Kidney (tissue), 14 donors: ENCODE data around the gene YBX2. TPM values are rescaled to one million over a fixed set of nuclear protein-coding genes. Genes with fewer than 3 reads are reported as not detected.
A peak's percentile ranks its signal among the peaks of the same experiment; 100 is the strongest.

Experiments used
- DNase-seq, 5 donors: peaks; one replicate each; pipeline ENCODE4 v3.0.0-alpha.2; 2013 to 2020
- FAIRE-seq: peaks from 2 replicates; lab custom pipeline; 2012; peaks lifted over from hg19 to GRCh38; lab: Jason Lieb, UNC
- H3K27ac ChIP-seq, 2 donors: one replicate each; pipeline ENCODE4 v1.7.0; 2013; ENCODE audit warnings: low read depth in 2 of 2, low read length in 2 of 2, inconsistent platforms in 1 of 2
- H3K27me3 ChIP-seq: one replicate; pipeline ENCODE4 v1.7.1; 2013; ENCODE audit warnings: low read length, inconsistent platforms; ENCODE audit not compliant: control insufficient read depth, insufficient read depth
- H3K36me3 ChIP-seq, 3 donors: one replicate each; pipeline versions ENCODE4 v1.7.0 to v1.7.1; 2013; ENCODE audit warnings: low read length in 3 of 3, control low read depth in 1 of 3, inconsistent platforms in 1 of 3; ENCODE audit not compliant: insufficient read depth in 3 of 3, control insufficient read depth in 2 of 3
- H3K4me1 ChIP-seq, 3 donors: one replicate each; pipeline versions ENCODE4 v1.7.0 to v1.7.1; 2013; ENCODE audit warnings: low read length in 3 of 3, inconsistent platforms in 1 of 3, low read depth in 1 of 3; ENCODE audit not compliant: control insufficient read depth in 2 of 3, insufficient read depth in 2 of 3
- H3K4me3 ChIP-seq, 3 donors: one replicate each; pipeline versions ENCODE4 v1.7.0 to v1.8.1; 2013; ENCODE audit warnings: low read length in 3 of 3, control low read depth in 1 of 3, inconsistent platforms in 1 of 3
- H3K9ac ChIP-seq, 3 donors: one replicate each; pipeline versions ENCODE4 v1.7.0 to v1.7.1; 2013; ENCODE audit warnings: low read length in 3 of 3, control low read depth in 1 of 3, inconsistent platforms in 1 of 3
- H3K9me3 ChIP-seq, 3 donors: one replicate each; pipeline versions ENCODE4 v1.7.0 to v1.7.1; 2013; ENCODE audit warnings: low read length in 3 of 3, control low read depth in 1 of 3, inconsistent platforms in 1 of 3; ENCODE audit not compliant: control insufficient read depth in 2 of 3, insufficient read depth in 1 of 3
- intact Hi-C: fragments of 100-400 bp; cut with DNase I; formaldehyde crosslinking; loops from one replicate; pipeline ENCODE4 v1.11.1; 2022
- polyA plus RNA-seq: library from polyadenylated mRNA; stranded (reverse); fragments of 350-450 nt; fragmentation: Illumina TruSeq; extraction: RNeasy Lipid Tissue Mini Kit (QIAGEN cat#74804); gene quantifications from one replicate; pipeline ENCODE4 v1.2.3, GENCODE V29; 2014; ENCODE audit warnings: low read depth, low replicate concordance; ENCODE audit not compliant: insufficient read depth
- total RNA-seq: library from RNA; stranded (reverse); fragmentation: NEBNext Ultra II Directional; extraction: Animal tissue kit (Norgen Biotek cat#: 25700); gene quantifications from one replicate; pipeline ENCODE4 v1.2.1, GENCODE V29; 2021
- TF ChIP-seq, protein P1 (sequence below): IDR thresholded peaks from 3 replicates; pipeline ENCODE4 v1.5.1; 2012; ENCODE audit warnings: mild to moderate bottlenecking, moderate library complexity, borderline replicate concordance; ENCODE audit not compliant: insufficient read depth; ENCODE audit errors: extremely low read depth
- donor health status: control.
- donor health status: control.
- donor health status: control.
- donor health status: control.
- donor health status: control.
- donor health status: DM: yes; HTN: yes; CAD: no.
- donor health status: Normal renal cell carcinoma (clear cell type).

YBX2 gene
- total and polyA plus RNA-seq, 2 donors from 2014 or later, result 1.3 to 3.3 TPM

DNA sequence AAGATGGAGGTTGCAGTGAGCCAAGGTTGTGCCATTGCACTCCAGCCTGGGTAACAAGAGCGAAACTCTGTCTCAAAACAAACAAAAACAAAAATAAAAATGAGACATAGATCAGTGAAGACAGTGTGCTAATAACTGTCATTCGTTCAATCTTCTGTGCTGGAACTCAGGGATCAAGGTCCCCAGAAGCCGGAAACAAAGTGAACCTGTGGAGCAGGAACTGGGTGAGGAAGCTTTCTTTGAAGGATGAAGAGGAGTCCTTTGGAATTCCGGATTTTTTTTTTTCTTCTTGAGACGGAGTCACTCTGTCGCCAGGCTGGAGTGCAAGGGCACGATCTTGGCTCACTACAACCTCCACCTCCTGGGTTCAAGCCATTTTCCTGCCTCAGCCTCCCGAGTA is 15.0 kb downstream of the YBX2 start:
- no peaks in the 10 kb centered on the region for H3K36me3 ChIP-seq
- intact Hi-C loops, result no loop called here
- H3K27me3 ChIP-seq, result no peaks in the 10 kb centered on the region
- H3K27ac ChIP-seq, result no peak overlapping the region
- no peak for DNase-seq
- no peak overlapping the region for H3K9ac ChIP-seq
- TF ChIP-seq, protein P1, sequence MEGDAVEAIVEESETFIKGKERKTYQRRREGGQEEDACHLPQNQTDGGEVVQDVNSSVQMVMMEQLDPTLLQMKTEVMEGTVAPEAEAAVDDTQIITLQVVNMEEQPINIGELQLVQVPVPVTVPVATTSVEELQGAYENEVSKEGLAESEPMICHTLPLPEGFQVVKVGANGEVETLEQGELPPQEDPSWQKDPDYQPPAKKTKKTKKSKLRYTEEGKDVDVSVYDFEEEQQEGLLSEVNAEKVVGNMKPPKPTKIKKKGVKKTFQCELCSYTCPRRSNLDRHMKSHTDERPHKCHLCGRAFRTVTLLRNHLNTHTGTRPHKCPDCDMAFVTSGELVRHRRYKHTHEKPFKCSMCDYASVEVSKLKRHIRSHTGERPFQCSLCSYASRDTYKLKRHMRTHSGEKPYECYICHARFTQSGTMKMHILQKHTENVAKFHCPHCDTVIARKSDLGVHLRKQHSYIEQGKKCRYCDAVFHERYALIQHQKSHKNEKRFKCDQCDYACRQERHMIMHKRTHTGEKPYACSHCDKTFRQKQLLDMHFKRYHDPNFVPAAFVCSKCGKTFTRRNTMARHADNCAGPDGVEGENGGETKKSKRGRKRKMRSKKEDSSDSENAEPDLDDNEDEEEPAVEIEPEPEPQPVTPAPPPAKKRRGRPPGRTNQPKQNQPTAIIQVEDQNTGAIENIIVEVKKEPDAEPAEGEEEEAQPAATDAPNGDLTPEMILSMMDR, result no peak
- H3K9me3 ChIP-seq, result no peaks in the 10 kb centered on the region
- no peak for FAIRE-seq
- H3K4me3 ChIP-seq, result no peak overlapping the region
- H3K4me1 ChIP-seq, result peaks cover 0 to 14% (median 0%) of the 10 kb centered on the region in 3 donors

GRCh38 chr17:7266784-7267183 is 27.7 kb downstream of the YBX2 start:
- Histone ChIP-seq H3K27ac (no peak overlapping the region), H3K36me3 (no peaks in the 10 kb centered on the region), H3K4me3 (no peak overlapping the region), H3K27me3 (no peaks in the 10 kb centered on the region), H3K9ac (no peak overlapping the region), H3K4me1 (peaks cover 0 to 11% (median 0%) of the 10 kb centered on the region in 3 donors), H3K9me3 (no peaks in the 10 kb centered on the region)
- no peak for FAIRE-seq
- TF ChIP-seq, protein P1, result no peak
- no peak for DNase-seq
- intact Hi-C loops, result no loop called here

- H3K36me3 ChIP-seq, result peaks cover 0 to 2% (median 0%) of the 10 kb centered on the region in 3 donors
- no peak for DNase-seq
- peak overlapping the region; percentile 88 to 89 for H3K27ac ChIP-seq
- peaks cover 0 to 21% (median 3%) of the 10 kb centered on the region in 3 donors for H3K4me1 ChIP-seq
- no peaks in the 10 kb centered on the region for H3K27me3 ChIP-seq
- no peak overlapping the region for H3K9ac ChIP-seq
- intact Hi-C loops, result no loop called here
- H3K9me3 ChIP-seq, result no peaks in the 10 kb centered on the region
- TF ChIP-seq, protein P1, result no peak
- no peak for FAIRE-seq
- peak overlapping the region in 1 of 3 donors; percentile 74 for H3K4me3 ChIP-seq
These were observed 30.7 kb downstream of the YBX2 start for GRCh38 chr17:7263801-7264078.
